Lung (tissue), 12 donors: ENCODE results near the gene SSR1. TPM values are rescaled to one million over a fixed set of nuclear protein-coding genes. Genes with fewer than 3 reads are reported as not detected.
"Not testable (repeated sequence)": the region's sequence is repeated elsewhere in the genome, so short reads cannot be mapped to it uniquely, and the experiment has no call there.

Experiments
- ATAC-seq: fragments of 200-7000 bp; cut with Tn5 transposase; one replicate; pipeline ENCODE4 v1.9.1; 2020; ENCODE audit warnings: moderate number of reproducible peaks; ENCODE audit not compliant: insufficient read depth, low FRiP score
- DNase-seq, 3 donors: peaks; one replicate each; pipeline ENCODE4 v3.0.0-alpha.2; 2013 to 2017
- H3K27ac ChIP-seq, 2 donors: one replicate each; pipeline ENCODE4 v1.5.1; 2013; ENCODE audit warnings: mild to moderate bottlenecking in 2 of 2, moderate library complexity in 2 of 2, control low read depth in 1 of 2, inconsistent platforms in 1 of 2, low read depth in 1 of 2, low read length in 1 of 2
- H3K27me3 ChIP-seq, 3 donors: one replicate each; pipeline ENCODE4 v1.5.1; 2013; ENCODE audit warnings: low read length in 2 of 3; ENCODE audit not compliant: control insufficient read depth in 3 of 3, insufficient read depth in 3 of 3
- H3K36me3 ChIP-seq, 4 donors: one replicate each; pipeline ENCODE4 v1.5.1; 2013; ENCODE audit warnings: low read length in 4 of 4, mild to moderate bottlenecking in 1 of 4, moderate library complexity in 1 of 4; ENCODE audit not compliant: control insufficient read depth in 4 of 4, insufficient read depth in 4 of 4
- H3K4me1 ChIP-seq, 5 donors: one replicate each; pipeline ENCODE4 v1.5.1; 2013; ENCODE audit warnings: low read length in 5 of 5, mild to moderate bottlenecking in 2 of 5, moderate library complexity in 1 of 5; ENCODE audit not compliant: control insufficient read depth in 5 of 5, insufficient read depth in 5 of 5
- H3K4me3 ChIP-seq: one replicate; pipeline ENCODE4 v1.5.1; 2013; ENCODE audit warnings: mild to moderate bottlenecking, control low read depth, moderate library complexity
- H3K9ac ChIP-seq, 2 donors: one replicate each; pipeline ENCODE4 v1.5.1; 2013; ENCODE audit warnings: low read length in 2 of 2, control low read depth in 1 of 2; ENCODE audit not compliant: insufficient read depth in 1 of 2
- H3K9me3 ChIP-seq, 4 donors: one replicate each; pipeline ENCODE4 v1.5.1; 2013; ENCODE audit warnings: low read length in 3 of 4, mild to moderate bottlenecking in 1 of 4, moderate library complexity in 1 of 4; ENCODE audit not compliant: control insufficient read depth in 4 of 4, insufficient read depth in 3 of 4
- WGBS, 2 donors: extraction: QIAGEN DNeasy Blood & Tissue Kit; methylation state at CpG; one replicate each; pipeline ENCODE4 v1.1.7; 2013; 5-methylcytosine and 5-hydroxymethylcytosine counted together
- polyA plus RNA-seq, 2 donors: library from polyadenylated mRNA; stranded (reverse); fragments of 200-250 nt; gene quantifications; one replicate each; pipeline ENCODE4 v1.2.1, GENCODE V29; 2013
- total RNA-seq, 2 donors: library from RNA; depleted of rRNA in 1 of 2; stranded (reverse); fragments of >200 nt in 1 of 2; gene quantifications; one replicate each; pipeline ENCODE4 v1.2.1, GENCODE V29; 2014 to 2021
- TF ChIP-seq, protein P1 (sequence below): IDR thresholded peaks from 2 replicates; pipeline ENCODE4 v1.5.1; 2012; ENCODE audit warnings: mild to moderate bottlenecking; ENCODE audit errors: control extremely low read depth, extremely low read depth
- donor health status: control.
- donor health status: control.
- donor health status: Bipolar disorder and iron deficiency.
- donor health status: healthy.
- donor health status: DM: yes; HTN: yes; CAD: no.

Gene SSR1
- total and polyA plus RNA-seq, 4 donors: 22.4 to 150 (median 90.1) TPM

DNA sequence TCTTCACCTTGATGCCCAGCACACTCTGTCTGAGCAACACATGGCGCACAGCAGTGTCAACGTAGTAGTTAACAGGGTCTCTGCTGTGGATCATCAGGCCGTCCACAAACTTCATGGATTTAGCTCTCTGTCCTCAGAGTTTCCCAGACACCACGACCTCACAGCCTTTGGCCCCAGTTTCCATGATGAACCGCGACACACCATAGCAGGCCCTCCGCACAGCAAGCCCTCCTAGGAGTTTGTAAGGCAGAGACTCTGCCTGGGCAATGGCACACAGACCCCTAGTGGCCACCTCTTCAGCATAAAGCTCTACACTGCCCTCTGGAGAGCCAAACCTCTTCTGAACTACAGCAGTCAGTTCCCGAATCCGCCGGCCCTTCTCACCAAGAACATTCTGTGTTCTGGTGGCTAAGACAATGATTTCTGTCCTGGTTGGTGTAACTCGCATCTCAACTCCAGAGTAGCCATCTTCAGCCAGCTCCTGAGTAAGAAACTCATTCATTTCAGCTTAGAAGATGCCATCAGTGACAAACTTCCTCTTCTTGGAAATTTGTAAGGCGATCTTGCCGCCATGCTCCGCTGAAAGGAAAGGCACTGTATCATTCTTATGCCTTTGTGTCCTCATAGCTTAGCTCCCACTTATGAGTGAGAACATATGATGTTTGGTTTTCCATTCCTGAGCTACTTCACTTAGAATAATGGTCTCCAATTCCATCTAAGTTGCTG lies 26.2 kb upstream of the SSR1 start:
- not testable (repeated sequence) for ATAC-seq, H3K9ac ChIP-seq, H3K4me3 ChIP-seq, DNase-seq, H3K9me3 ChIP-seq, H3K36me3 ChIP-seq, H3K4me1 ChIP-seq, H3K27ac ChIP-seq, H3K27me3 ChIP-seq
- 79 to 80% methylated on average over 14 of the region's 14 CpGs for WGBS, 2 donors
- TF ChIP-seq, protein P1, sequence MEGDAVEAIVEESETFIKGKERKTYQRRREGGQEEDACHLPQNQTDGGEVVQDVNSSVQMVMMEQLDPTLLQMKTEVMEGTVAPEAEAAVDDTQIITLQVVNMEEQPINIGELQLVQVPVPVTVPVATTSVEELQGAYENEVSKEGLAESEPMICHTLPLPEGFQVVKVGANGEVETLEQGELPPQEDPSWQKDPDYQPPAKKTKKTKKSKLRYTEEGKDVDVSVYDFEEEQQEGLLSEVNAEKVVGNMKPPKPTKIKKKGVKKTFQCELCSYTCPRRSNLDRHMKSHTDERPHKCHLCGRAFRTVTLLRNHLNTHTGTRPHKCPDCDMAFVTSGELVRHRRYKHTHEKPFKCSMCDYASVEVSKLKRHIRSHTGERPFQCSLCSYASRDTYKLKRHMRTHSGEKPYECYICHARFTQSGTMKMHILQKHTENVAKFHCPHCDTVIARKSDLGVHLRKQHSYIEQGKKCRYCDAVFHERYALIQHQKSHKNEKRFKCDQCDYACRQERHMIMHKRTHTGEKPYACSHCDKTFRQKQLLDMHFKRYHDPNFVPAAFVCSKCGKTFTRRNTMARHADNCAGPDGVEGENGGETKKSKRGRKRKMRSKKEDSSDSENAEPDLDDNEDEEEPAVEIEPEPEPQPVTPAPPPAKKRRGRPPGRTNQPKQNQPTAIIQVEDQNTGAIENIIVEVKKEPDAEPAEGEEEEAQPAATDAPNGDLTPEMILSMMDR: peak; percentile 12

GRCh38 chr6:7338031-7338430 lies 25.0 kb upstream of the SSR1 start:
- no peak overlapping the region for H3K27ac ChIP-seq
- ATAC-seq: no peak
- H3K9me3 ChIP-seq: no peaks in the 10 kb centered on the region
- no peak overlapping the region for H3K4me3 ChIP-seq
- H3K36me3 ChIP-seq: no peaks in the 10 kb centered on the region
- WGBS, 2 donors: 63 to 91% methylated on average over 2 of the region's 2 CpGs
- peak in 1 of 3 donors; percentile 14 for DNase-seq
- H3K4me1 ChIP-seq: peaks cover 0 to 1% (median 0%) of the 10 kb centered on the region in 5 donors
- H3K9ac ChIP-seq: no peak overlapping the region
- H3K27me3 ChIP-seq: no peaks in the 10 kb centered on the region
- TF ChIP-seq, protein P1: no peak

GRCh38 chr6:7335519-7335918 lies 22.5 kb upstream of the SSR1 start:
- no peaks in the 10 kb centered on the region for H3K27me3 ChIP-seq
- 85 to 91% methylated on average over 3 of the region's 3 CpGs for WGBS, 2 donors
- no peak for ATAC-seq

More at GRCh38 chr6:7335519-7335918, 22.5 kb upstream of the SSR1 start:
- no peaks in the 10 kb centered on the region for H3K36me3 ChIP-seq
- no peaks in the 10 kb centered on the region for H3K9me3 ChIP-seq
- TF ChIP-seq, protein P1: no peak
- H3K27ac ChIP-seq: no peak overlapping the region
- H3K4me1 ChIP-seq: no peaks in the 10 kb centered on the region
- no peak for DNase-seq
- H3K9ac ChIP-seq: no peak overlapping the region
- H3K4me3 ChIP-seq: no peak overlapping the region
